IPS-20b (cell line): ENCODE measurements around the gene CAMKK2.

Experiments used
- H3K27ac ChIP-seq: one replicate; pipeline ENCODE4 v1.5.1; 2013; ENCODE audit warnings: low read length
- H3K27me3 ChIP-seq: 2 replicates; pipeline ENCODE4 v1.6.1; 2013; ENCODE audit warnings: mild to moderate bottlenecking, low read length, inconsistent platforms; ENCODE audit not compliant: insufficient read depth
- H3K36me3 ChIP-seq: 2 replicates; pipeline ENCODE4 v1.6.1; 2013; ENCODE audit warnings: low read depth, mild to moderate bottlenecking, inconsistent platforms, low read length, moderate library complexity; ENCODE audit not compliant: insufficient read depth
- H3K4me1 ChIP-seq: 2 replicates; pipeline ENCODE4 v1.6.1; 2013; ENCODE audit warnings: mild to moderate bottlenecking, control low read depth, inconsistent platforms, low read length, moderate library complexity; ENCODE audit not compliant: insufficient read depth
- H3K4me3 ChIP-seq: 2 replicates; pipeline ENCODE4 v1.5.1; 2013; ENCODE audit warnings: mild to moderate bottlenecking, low read length, inconsistent platforms
- H3K9ac ChIP-seq: 2 replicates; pipeline ENCODE4 v1.6.1; 2013; ENCODE audit warnings: low read depth, mild to moderate bottlenecking, inconsistent platforms, low read length, moderate library complexity
- H3K9me3 ChIP-seq: 2 replicates; pipeline ENCODE4 v1.6.1; 2013; ENCODE audit warnings: mild to moderate bottlenecking, low read depth, low read length, inconsistent platforms; ENCODE audit not compliant: insufficient read depth

Gene CAMKK2

GRCh38 chr12:121295746-121296617, 527 bp downstream of the CAMKK2 start:
- Histone ChIP-seq H3K27me3 (no peaks in the 10 kb centered on the region), H3K9ac (peak overlapping the region; percentile 74), H3K36me3 (peaks cover 8% of the 10 kb centered on the region; the same call in 1 of the 2 replicates), H3K27ac (no peak overlapping the region), H3K9me3 (no peaks in the 10 kb centered on the region), H3K4me1 (peaks cover 3% of the 10 kb centered on the region; the same call in 1 of the 2 replicates), H3K4me3 (peak overlapping the region; percentile 90)

GRCh38 chr12:121295116-121295745, 1.3 kb downstream of the CAMKK2 start:
- Histone ChIP-seq H3K27ac (no peak overlapping the region), H3K9ac (peak overlapping the region; percentile 74; the same call in 1 of the 2 replicates), H3K27me3 (no peaks in the 10 kb centered on the region), H3K9me3 (no peaks in the 10 kb centered on the region), H3K36me3 (peaks cover 8% of the 10 kb centered on the region; the same call in 1 of the 2 replicates), H3K4me1 (peaks cover 3% of the 10 kb centered on the region; the same call in 1 of the 2 replicates), H3K4me3 (peak overlapping the region; percentile 90)

DNA sequence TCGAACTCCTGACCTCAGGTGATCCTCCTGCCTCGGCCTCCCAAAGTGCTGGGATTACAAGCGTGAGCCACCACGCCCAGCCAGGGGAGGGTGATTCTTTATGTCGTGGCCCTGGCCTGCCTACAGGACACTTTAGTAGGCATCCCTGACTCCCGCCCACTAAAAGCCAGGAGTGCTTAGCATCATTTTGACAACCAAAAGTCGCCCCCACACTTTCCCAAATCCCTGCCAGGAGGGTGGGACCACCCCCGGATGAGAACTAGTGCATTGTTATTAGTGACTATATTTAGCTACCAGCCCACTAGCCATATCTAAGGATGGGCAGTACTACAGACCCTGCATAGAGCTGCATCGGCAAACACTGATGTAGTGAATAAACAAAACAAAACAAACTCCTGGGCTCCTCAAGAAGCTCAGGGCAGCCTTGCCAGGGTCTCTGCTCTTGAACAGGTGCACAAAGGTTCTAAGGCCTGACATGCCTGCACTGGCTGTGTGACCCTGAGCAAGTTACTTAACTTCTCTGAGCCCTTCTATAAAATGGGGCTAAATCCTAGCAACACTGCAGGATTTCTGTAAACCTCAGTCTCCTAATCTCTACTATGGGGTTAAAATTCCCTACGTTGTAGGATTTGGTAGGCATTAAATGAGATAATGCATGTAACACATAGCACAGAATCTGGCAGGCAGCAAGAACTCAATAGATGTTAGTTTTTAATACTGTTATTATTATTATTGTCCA, 2.2 kb downstream of the CAMKK2 start:
- H3K36me3 ChIP-seq: peaks cover 8% of the 10 kb centered on the region; the same call in 1 of the 2 replicates
- H3K9me3 ChIP-seq: no peaks in the 10 kb centered on the region
- peaks cover 3% of the 10 kb centered on the region; the same call in 1 of the 2 replicates for H3K4me1 ChIP-seq
- no peaks in the 10 kb centered on the region for H3K27me3 ChIP-seq
- no peak overlapping the region for H3K4me3 ChIP-seq
- H3K27ac ChIP-seq: no peak overlapping the region
- no peak overlapping the region for H3K9ac ChIP-seq

DNA sequence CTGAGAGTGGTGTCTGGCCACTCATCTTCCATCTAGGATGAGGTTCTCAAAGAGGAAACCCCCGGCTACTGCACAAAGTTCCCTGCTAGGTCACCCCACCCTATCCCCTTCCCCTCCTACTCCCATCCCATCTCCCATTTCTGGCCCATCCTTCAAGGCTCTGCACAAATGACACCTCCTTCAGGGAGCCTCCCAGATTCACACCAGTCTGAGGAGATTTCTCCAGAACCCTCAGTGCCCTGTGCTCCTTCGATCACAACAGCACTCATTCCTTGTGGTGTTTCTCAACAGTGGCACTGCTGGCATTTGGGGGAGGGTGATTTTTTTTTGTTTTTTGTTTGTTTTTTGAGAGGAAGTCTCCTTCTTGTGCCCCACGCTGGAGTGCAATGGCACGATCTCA, 2.9 kb downstream of the CAMKK2 start:
- no peak overlapping the region for H3K4me3 ChIP-seq
- peaks cover 4% of the 10 kb centered on the region; the same call in 1 of the 2 replicates for H3K4me1 ChIP-seq
- no peaks in the 10 kb centered on the region for H3K9me3 ChIP-seq
- H3K9ac ChIP-seq: no peak overlapping the region
- H3K27me3 ChIP-seq: no peaks in the 10 kb centered on the region
- no peak overlapping the region for H3K27ac ChIP-seq
- peaks cover 8% of the 10 kb centered on the region; the same call in 1 of the 2 replicates for H3K36me3 ChIP-seq

DNA sequence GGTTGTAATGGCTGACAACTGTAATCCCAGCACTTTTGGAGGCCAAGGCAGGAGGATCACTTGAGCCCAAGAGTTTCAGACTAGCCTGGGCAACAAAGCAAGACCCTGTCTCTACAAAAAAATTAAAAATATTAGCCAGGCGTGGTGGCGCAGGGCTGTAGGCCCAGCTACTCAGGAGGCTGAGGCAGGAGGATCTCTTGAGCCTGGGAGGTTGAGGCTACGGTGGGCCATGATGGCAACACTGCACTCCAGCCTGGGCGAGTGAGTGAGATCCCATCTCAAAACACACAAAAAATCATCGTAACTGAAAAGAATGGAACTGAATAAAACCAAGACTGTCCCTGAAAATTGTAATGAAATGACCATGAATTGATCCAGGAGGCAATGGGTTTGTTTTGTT, 6.1 kb downstream of the CAMKK2 start:
- peaks cover 9% of the 10 kb centered on the region; the same call in 1 of the 2 replicates for H3K4me1 ChIP-seq
- no peak overlapping the region for H3K27ac ChIP-seq
- no peaks in the 10 kb centered on the region for H3K27me3 ChIP-seq
- H3K4me3 ChIP-seq: no peak overlapping the region
- H3K9ac ChIP-seq: no peak overlapping the region
- H3K9me3 ChIP-seq: no peaks in the 10 kb centered on the region
- peaks cover 8% of the 10 kb centered on the region; the same call in 1 of the 2 replicates for H3K36me3 ChIP-seq

DNA sequence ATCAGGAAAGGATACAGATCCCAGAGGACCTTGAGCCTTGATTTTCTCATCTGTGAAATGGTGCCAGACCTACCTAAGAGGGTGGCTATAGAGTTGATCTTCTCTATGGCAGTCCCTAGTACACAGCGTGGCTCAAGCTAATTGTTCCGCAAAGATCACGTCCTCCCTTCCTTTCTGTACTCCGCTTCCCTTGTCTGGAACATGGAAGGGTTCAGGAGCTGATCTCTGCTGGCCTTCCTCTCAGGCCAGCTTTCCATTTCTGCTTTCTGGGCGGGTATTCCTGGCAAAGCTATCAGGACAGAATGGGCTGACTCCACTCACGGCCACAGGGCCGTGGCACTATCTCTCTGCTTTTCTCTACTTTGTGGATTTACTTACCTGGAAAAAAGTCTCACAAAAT, 6.5 kb downstream of the CAMKK2 start:
- Histone ChIP-seq H3K27ac (no peak overlapping the region), H3K27me3 (no peaks in the 10 kb centered on the region), H3K4me1 (peaks cover 6% of the 10 kb centered on the region; the same call in 1 of the 2 replicates), H3K9ac (no peak overlapping the region), H3K36me3 (peaks cover 8% of the 10 kb centered on the region; the same call in 1 of the 2 replicates), H3K4me3 (no peak overlapping the region), H3K9me3 (no peaks in the 10 kb centered on the region)

GRCh38 chr12:121288986-121289385, 7.5 kb downstream of the CAMKK2 start:
- H3K36me3 ChIP-seq: peaks cover 9% of the 10 kb centered on the region; the same call in 1 of the 2 replicates
- H3K9ac ChIP-seq: no peak overlapping the region
- H3K27ac ChIP-seq: no peak overlapping the region
- H3K4me3 ChIP-seq: no peak overlapping the region
- H3K9me3 ChIP-seq: no peaks in the 10 kb centered on the region
- H3K4me1 ChIP-seq: peaks cover 6% of the 10 kb centered on the region; the same call in 1 of the 2 replicates
- H3K27me3 ChIP-seq: no peaks in the 10 kb centered on the region

DNA sequence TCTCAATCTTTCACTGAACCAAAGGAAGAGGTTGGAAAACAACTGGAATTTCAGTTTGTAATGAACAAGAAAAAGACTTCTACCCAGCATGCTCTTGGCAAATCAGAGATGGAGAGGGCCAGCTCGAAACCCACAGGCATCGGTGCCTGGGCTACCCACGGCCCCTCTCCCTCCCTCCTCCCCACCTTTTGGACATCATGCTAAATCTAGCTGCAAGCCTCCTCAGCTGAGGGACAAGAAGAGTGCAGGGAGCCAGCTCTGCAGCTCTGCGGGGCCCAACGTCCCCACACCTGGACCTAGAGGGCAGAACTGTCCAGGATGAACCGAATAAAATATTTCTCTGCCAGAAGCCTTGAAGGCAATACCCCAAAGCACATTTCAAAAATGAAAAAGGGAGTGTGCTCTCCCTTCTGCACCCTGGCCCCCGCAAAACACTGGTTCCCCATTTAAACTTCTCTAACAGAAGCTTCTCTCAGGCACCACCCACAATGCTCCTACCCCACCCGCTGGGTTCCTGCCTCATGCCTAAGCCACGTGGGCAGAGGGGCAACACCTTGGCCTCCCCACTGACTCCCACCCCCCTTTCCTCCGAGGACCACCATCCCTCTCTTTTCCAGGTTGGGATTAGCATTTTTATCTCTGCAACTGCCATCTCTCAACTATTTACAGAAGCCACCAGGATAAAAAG, 8.2 kb downstream of the CAMKK2 start:
- Histone ChIP-seq H3K27ac (no peak overlapping the region), H3K9me3 (no peaks in the 10 kb centered on the region), H3K4me3 (no peak overlapping the region), H3K36me3 (peaks cover 12% of the 10 kb centered on the region; the same call in 1 of the 2 replicates), H3K4me1 (peaks cover 6% of the 10 kb centered on the region; the same call in 1 of the 2 replicates), H3K27me3 (no peaks in the 10 kb centered on the region), H3K9ac (no peak overlapping the region)

- Histone ChIP-seq H3K27me3 (no peaks in the 10 kb centered on the region), H3K4me1 (peaks cover 6% of the 10 kb centered on the region; the same call in 1 of the 2 replicates), H3K4me3 (no peak overlapping the region), H3K9me3 (no peaks in the 10 kb centered on the region), H3K36me3 (peaks cover 8% of the 10 kb centered on the region; the same call in 1 of the 2 replicates), H3K27ac (no peak overlapping the region), H3K9ac (no peak overlapping the region)
Observed at GRCh38 chr12:121287267-121287954, 9.1 kb downstream of the CAMKK2 start.

DNA sequence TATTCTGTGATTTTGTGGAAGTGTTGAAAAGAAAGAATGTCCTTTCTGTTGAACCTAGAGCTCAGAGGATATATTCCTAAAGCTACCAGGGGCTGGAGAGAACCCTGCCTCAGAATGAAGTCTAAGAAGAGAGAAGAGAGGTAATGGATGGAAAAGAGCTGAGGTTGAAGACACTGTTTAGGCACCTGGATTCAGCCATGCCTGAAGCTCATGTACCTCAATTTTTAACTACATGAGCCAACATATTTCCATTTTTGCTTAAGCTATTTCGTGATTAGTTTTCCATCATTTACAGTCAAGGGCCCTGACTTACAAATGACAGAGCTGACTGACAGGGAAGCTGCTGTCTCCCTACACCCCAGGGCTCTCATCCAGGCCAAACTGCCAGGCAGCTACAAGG, 10.7 kb downstream of the CAMKK2 start:
- H3K9me3 ChIP-seq: no peaks in the 10 kb centered on the region

More for the DNA sequence above, 10.7 kb downstream of the CAMKK2 start:
- H3K27ac ChIP-seq: no peak overlapping the region
- H3K9ac ChIP-seq: no peak overlapping the region
- no peak overlapping the region for H3K4me3 ChIP-seq
- 0 out of 2 replicates have a peak, but pooled peaks cover 4% of the 10 kb centered on the region for H3K36me3 ChIP-seq
- H3K27me3 ChIP-seq: no peaks in the 10 kb centered on the region
- H3K4me1 ChIP-seq: peaks cover 9% of the 10 kb centered on the region
